HCT116 (cell line): Measurements from ENCODE around the gene MEGF8. TPM values are rescaled to one million over a fixed set of nuclear protein-coding genes. Genes with fewer than 3 reads are reported as not detected.

Source experiments
- ATAC-seq: fragments of 200-7000 bp; cut with Tn5 transposase; 2 replicates; pipeline ENCODE4 v1.9.1; 2020; ENCODE audit warnings: mild to moderate bottlenecking, moderate library complexity
- BruUV-seq: library from RNA; stranded (reverse); fragments of 400-500 nt; replicated peaks from 2 replicates; lab custom pipeline; 2021; lab: Mats Ljungman, UMichigan
- CTCF ChIA-PET: fragments of 300-600 bp; sonication (Branson Sonifier 250); formaldehyde crosslinking; loops from one replicate; lab custom pipeline; 2021; ENCODE audit warnings: antibody characterized with exemption; lab: Charles Lee
- POLR2A ChIA-PET: fragments of 300-600, 350-600 bp; sonication (Branson Sonifier 250); formaldehyde crosslinking; loops from one replicate; lab custom pipeline; 2021; ENCODE audit warnings: antibody characterized with exemption; lab: Charles Lee
- RAD21 ChIA-PET, 2 experiments: fragments of 300-600 bp; sonication (Branson Sonifier 250); formaldehyde crosslinking; loops; one replicate each; lab custom pipeline; 2023; ENCODE audit warnings: low total read pairs in 2 of 2; ENCODE audit not compliant: uncharacterized antibody in 2 of 2, unreplicated experiment in 2 of 2, low non-redundant PET in 1 of 2; lab: Charles Lee
- DNase-seq: peaks from one replicate; pipeline ENCODE4 v3.0.0-alpha.2; 2010; ENCODE audit warnings: low read depth, low spot score
- H2AFZ ChIP-seq: fragments of 200-600 bp; shearing (Covaris generic), sonication (generic); 2 replicates; pipeline ENCODE4 v1.6.1; 2017; ENCODE audit warnings: low read depth, mixed run types, mixed read lengths, antibody characterized with exemption, low read length; ENCODE audit not compliant: poor library complexity, severe bottlenecking
- H3K27ac ChIP-seq: 2 replicates; pipeline ENCODE4 v1.5.1; 2012; ENCODE audit warnings: low read depth, low read length
- H3K27me3 ChIP-seq: fragments of 200-600 bp; sonication (generic); 2 replicates; pipeline ENCODE4 v1.6.1; 2016; ENCODE audit warnings: mixed run types, low read length, mixed read lengths; ENCODE audit not compliant: insufficient read depth
- H3K36me3 ChIP-seq, 2 experiments: fragments of 200-500 bp in 1 of 2; fragments of 200-600 bp in 1 of 2; sonication (Bioruptor generic) in 1 of 2; sonication (generic) in 1 of 2; 2 replicates each; pipeline versions ENCODE4 v1.5.1 to v1.6.1; 2014 to 2016; ENCODE audit warnings: low read length in 2 of 2, inconsistent platforms in 1 of 2, mixed read lengths in 1 of 2, mixed run types in 1 of 2; ENCODE audit not compliant: insufficient read depth in 2 of 2, control insufficient read depth in 1 of 2
- H3K4me1 ChIP-seq, 2 experiments: fragments of 200-600 bp in 1 of 2; sonication (generic) in 1 of 2; 2 replicates each; pipeline versions ENCODE4 v1.5.1 to v1.6.1; 2012 to 2017; ENCODE audit warnings: low read length in 2 of 2, inconsistent platforms in 1 of 2, mild to moderate bottlenecking in 1 of 2, mixed read lengths in 1 of 2, mixed run types in 1 of 2, moderate library complexity in 1 of 2; ENCODE audit not compliant: insufficient read depth in 2 of 2, control insufficient read depth in 1 of 2
- H3K4me2 ChIP-seq: fragments of 200-600 bp; sonication (generic); 2 replicates; pipeline ENCODE4 v1.6.1; 2017; ENCODE audit warnings: mixed run types, low read length, mixed read lengths
- H3K4me3 ChIP-seq, 2 experiments: fragments of 200-600 bp in 1 of 2; sonication (generic) in 1 of 2; replicated peaks in 1 of 2; 2 replicates each; pipeline ENCODE4 v1.5.1; 2011 to 2016; ENCODE audit warnings: low read length in 2 of 2, control low read depth in 1 of 2, low read depth in 1 of 2, mild to moderate bottlenecking in 1 of 2, mixed read lengths in 1 of 2, mixed run types in 1 of 2
- H3K79me2 ChIP-seq: fragments of 200-600 bp; sonication (generic); 2 replicates; pipeline ENCODE4 v1.6.1; 2017; ENCODE audit warnings: mild to moderate bottlenecking, mixed run types, low read length, moderate library complexity, mixed read lengths; ENCODE audit not compliant: insufficient read depth
- H3K9ac ChIP-seq: fragments of 200-600 bp; sonication (generic); 2 replicates; pipeline ENCODE4 v1.6.1; 2016; ENCODE audit warnings: low read length, mixed read lengths
- H3K9me2 ChIP-seq: fragments of 200-600 bp; sonication (generic), shearing (Covaris generic); 2 replicates; pipeline ENCODE4 v1.6.1; 2017; ENCODE audit warnings: mixed run types, mild to moderate bottlenecking, moderate library complexity; ENCODE audit not compliant: insufficient read depth
- H3K9me3 ChIP-seq, 2 experiments: fragments of 200-500 bp in 1 of 2; fragments of 200-600 bp in 1 of 2; sonication (Bioruptor generic) in 1 of 2; sonication (generic) in 1 of 2; 2 replicates each; pipeline ENCODE4 v1.6.1; 2014 to 2017; ENCODE audit warnings: low read length in 2 of 2, mixed read lengths in 2 of 2, inconsistent platforms in 1 of 2, low read depth in 1 of 2, mild to moderate bottlenecking in 1 of 2, mixed run types in 1 of 2, moderate library complexity in 1 of 2; ENCODE audit not compliant: control insufficient read depth in 1 of 2, insufficient read depth in 1 of 2
- H4K20me1 ChIP-seq: fragments of 200-600 bp; sonication (generic), shearing (Covaris generic); 2 replicates; pipeline ENCODE4 v1.6.1; 2017; ENCODE audit warnings: mixed run types, mild to moderate bottlenecking, moderate library complexity; ENCODE audit not compliant: insufficient read depth
- JUND ChIP-seq: IDR thresholded peaks from 2 replicates; pipeline ENCODE4 v1.6.1; 2012
- SP1 ChIP-seq: IDR thresholded peaks from 2 replicates; pipeline ENCODE4 v1.6.1; 2012; ENCODE audit warnings: low read depth
- YY1 ChIP-seq: IDR thresholded peaks from 2 replicates; pipeline ENCODE4 v1.6.1; 2011; ENCODE audit warnings: low read length, low read depth, moderate library complexity, mild to moderate bottlenecking; ENCODE audit not compliant: insufficient replicate concordance; ENCODE audit errors: extremely low read depth
- ZNF274 ChIP-seq: fragments of 200-500 bp; sonication (Bioruptor generic); IDR thresholded peaks from 2 replicates; pipeline ENCODE4 v1.6.1; 2014; ENCODE audit warnings: mild to moderate bottlenecking, low read depth, low read length, inconsistent platforms
- intact Hi-C: fragments of 100-400 bp; cut with micrococcal nuclease; formaldehyde crosslinking; loops from 2 replicates; pipeline ENCODE4 v1.10.0; 2022
- total RNA-seq: library from RNA; stranded (reverse); gene quantifications from one replicate; pipeline ENCODE4 v1.2.1, GENCODE V29; 2021; ENCODE audit not compliant: unreplicated experiment
- TF ChIP-seq, protein P1 (sequence below): IDR thresholded peaks from 2 replicates; pipeline ENCODE4 v1.6.1; 2011; ENCODE audit warnings: mild to moderate bottlenecking, low read length, moderate library complexity; ENCODE audit not compliant: insufficient replicate concordance; ENCODE audit errors: extremely low read depth
- TF ChIP-seq, protein P2 (sequence below), 3 experiments: fragments of 200-600 bp in 1 of 3; sonication (generic) in 1 of 3; IDR thresholded peaks in 2 of 3; conservative IDR thresholded peaks in 1 of 3; 2 replicates each; pipeline ENCODE4 v1.5.1; 2012 to 2017; ENCODE audit warnings: low read depth in 2 of 3, low read length in 2 of 3, antibody characterized with exemption in 1 of 3, borderline replicate concordance in 1 of 3, control low read depth in 1 of 3, mild to moderate bottlenecking in 1 of 3, mixed read lengths in 1 of 3, mixed run types in 1 of 3, moderate library complexity in 1 of 3; ENCODE audit not compliant: insufficient read depth in 1 of 3

The MEGF8 gene
- total RNA-seq, 1 experiment from 2014 or later, result 24.0 TPM

DNA sequence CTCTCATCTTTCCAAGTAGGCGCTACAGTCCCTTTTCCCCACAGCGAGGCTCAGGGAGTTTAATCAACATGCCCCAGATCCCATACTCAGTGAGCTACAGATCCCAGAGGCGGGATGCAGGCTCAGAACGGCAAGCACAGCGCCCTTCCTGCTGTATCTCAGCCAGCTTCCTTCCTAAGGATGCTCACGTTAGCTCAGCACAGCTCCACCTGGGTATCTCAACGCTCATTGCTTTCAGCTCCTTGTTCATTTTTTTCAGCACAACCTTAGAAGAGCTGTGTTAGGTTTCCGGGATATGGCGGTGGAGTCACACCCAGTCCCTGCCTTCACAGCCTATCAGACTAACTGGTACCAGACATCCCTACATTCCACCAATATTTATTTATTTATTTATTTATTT lies 3.1 kb upstream of the MEGF8 start:
- no peak for DNase-seq
- Histone ChIP-seq H3K79me2 (peaks cover 15% of the 10 kb centered on the region), H4K20me1 (no peaks in the 10 kb centered on the region), H3K27ac (no peak overlapping the region), H3K4me2 (no peak overlapping the region), H3K36me3 (no peaks in the 10 kb centered on the region), H2AFZ (no peak overlapping the region), H3K27me3 (no peaks in the 10 kb centered on the region), H3K9me3 (no peaks in the 10 kb centered on the region), H3K4me3 (no peak overlapping the region), H3K9ac (no peak overlapping the region), H3K9me2 (no peaks in the 10 kb centered on the region), H3K4me1 (peaks cover 7 to 16% of the 10 kb centered on the region in 2 experiments)
- ChIA-PET RAD21 (no interaction called here), POLR2A (interaction anchor here (0.6 kb wide), 1 partner anchor 53 kb away, joined by 3 read pairs; the partner anchor contains the start of gene CIC), CTCF (interaction anchor here (1.0 to 1.2 kb wide), 2 partner anchors 9 to 75 kb away, joined by 3 to 4 read pairs; partner anchors contain the start of gene TMEM145)
- ATAC-seq, result no peak
- TF ChIP-seq YY1 (no peak), ZNF274 (no peak)
- TF ChIP-seq, protein P1, sequence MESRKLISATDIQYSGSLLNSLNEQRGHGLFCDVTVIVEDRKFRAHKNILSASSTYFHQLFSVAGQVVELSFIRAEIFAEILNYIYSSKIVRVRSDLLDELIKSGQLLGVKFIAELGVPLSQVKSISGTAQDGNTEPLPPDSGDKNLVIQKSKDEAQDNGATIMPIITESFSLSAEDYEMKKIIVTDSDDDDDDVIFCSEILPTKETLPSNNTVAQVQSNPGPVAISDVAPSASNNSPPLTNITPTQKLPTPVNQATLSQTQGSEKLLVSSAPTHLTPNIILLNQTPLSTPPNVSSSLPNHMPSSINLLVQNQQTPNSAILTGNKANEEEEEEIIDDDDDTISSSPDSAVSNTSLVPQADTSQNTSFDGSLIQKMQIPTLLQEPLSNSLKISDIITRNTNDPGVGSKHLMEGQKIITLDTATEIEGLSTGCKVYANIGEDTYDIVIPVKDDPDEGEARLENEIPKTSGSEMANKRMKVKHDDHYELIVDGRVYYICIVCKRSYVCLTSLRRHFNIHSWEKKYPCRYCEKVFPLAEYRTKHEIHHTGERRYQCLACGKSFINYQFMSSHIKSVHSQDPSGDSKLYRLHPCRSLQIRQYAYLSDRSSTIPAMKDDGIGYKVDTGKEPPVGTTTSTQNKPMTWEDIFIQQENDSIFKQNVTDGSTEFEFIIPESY, result no peak
- no TSS peak for BruUV-seq
- intact Hi-C loops, result no loop called here

DNA sequence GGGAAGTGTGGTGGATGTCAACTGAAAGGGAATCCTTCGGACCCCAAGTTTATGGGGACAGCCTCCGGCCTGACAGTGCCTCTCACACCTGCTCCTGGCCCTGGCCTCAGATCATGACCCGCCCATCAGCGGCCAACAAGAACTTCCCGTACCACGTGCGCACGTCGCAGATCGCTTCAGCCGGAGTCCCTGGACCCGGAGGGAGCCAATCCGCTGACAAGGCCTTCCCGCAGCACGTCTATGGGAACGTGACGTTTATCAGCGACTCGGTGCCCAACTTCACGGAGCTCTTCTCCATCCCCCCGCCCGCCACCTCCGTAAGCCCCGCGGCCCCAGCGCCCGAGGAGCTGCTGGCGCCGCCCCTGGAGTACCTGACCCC lies 2.0 kb upstream of the MEGF8 start:
- no peak for TF ChIP-seq JUND
- TF ChIP-seq, protein P2, sequence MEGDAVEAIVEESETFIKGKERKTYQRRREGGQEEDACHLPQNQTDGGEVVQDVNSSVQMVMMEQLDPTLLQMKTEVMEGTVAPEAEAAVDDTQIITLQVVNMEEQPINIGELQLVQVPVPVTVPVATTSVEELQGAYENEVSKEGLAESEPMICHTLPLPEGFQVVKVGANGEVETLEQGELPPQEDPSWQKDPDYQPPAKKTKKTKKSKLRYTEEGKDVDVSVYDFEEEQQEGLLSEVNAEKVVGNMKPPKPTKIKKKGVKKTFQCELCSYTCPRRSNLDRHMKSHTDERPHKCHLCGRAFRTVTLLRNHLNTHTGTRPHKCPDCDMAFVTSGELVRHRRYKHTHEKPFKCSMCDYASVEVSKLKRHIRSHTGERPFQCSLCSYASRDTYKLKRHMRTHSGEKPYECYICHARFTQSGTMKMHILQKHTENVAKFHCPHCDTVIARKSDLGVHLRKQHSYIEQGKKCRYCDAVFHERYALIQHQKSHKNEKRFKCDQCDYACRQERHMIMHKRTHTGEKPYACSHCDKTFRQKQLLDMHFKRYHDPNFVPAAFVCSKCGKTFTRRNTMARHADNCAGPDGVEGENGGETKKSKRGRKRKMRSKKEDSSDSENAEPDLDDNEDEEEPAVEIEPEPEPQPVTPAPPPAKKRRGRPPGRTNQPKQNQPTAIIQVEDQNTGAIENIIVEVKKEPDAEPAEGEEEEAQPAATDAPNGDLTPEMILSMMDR (IDR thresholded peaks at IDR 0.05 in 2 of 3, conservative IDR thresholded peaks at IDR 0.05 in 1 of 3; ENCODE audit: borderline replicate concordance in 1 of 3, insufficient read depth in 1 of 3, low read depth in 2 of 3, low read length in 2 of 3), result no peak
- no peak for TF ChIP-seq SP1
- Histone ChIP-seq H3K9me3 (no peaks in the 10 kb centered on the region), H3K4me1 (peaks cover 10 to 17% of the 10 kb centered on the region in 2 experiments), H3K4me2 (no peak overlapping the region), H3K79me2 (peaks cover 17% of the 10 kb centered on the region), H3K9ac (no peak overlapping the region), H3K27me3 (no peaks in the 10 kb centered on the region), H2AFZ (no peak overlapping the region), H3K27ac (no peak overlapping the region), H4K20me1 (no peaks in the 10 kb centered on the region), H3K36me3 (no peaks in the 10 kb centered on the region), H3K4me3 (no peak overlapping the region), H3K9me2 (no peaks in the 10 kb centered on the region)
- intact Hi-C loops, result no loop called here
- ChIA-PET CTCF (no interaction called here), POLR2A (interaction anchor here (1.0 kb wide), 1 partner anchor 80 kb away, joined by 3 read pairs; no protein-coding TSS in a partner anchor), RAD21 (no interaction called here)
- no peak for ATAC-seq
- DNase-seq, result no peak
- BruUV-seq, result no TSS peak
